WTC11 (cell line): ENCODE results near the gene SCNN1B. TPM values are rescaled to one million over a fixed set of nuclear protein-coding genes. Genes with fewer than 3 reads are reported as not detected.

Experiments
- ATAC-seq: fragments of 200-7000 bp; cut with Tn5 transposase; 2 replicates; pipeline ENCODE4 v1.10.0; 2021; ENCODE audit warnings: mild to moderate bottlenecking, moderate library complexity
- CTCF ChIA-PET: fragments of 300-600 bp; sonication (Branson Sonifier 250); formaldehyde crosslinking; loops from one replicate; lab custom pipeline; 2021; ENCODE audit warnings: antibody characterized with exemption; lab: Charles Lee
- POLR2A ChIA-PET: fragments of 350-600 bp; sonication (Branson Sonifier 250); formaldehyde crosslinking; loops from one replicate; lab custom pipeline; 2021; ENCODE audit warnings: antibody characterized with exemption; lab: Charles Lee
- DNase-seq: peaks from one replicate; pipeline ENCODE4 v3.0.0; 2021; ENCODE audit warnings: low spot score
- H3K27ac Mint-ChIP-seq: 2 replicates; pipeline ENCODE4 v1.8.0; 2021; ENCODE audit warnings: mixed read lengths
- H3K27me3 Mint-ChIP-seq: 2 replicates; pipeline ENCODE4 v1.8.0; 2021; ENCODE audit warnings: low read depth, mild to moderate bottlenecking, moderate library complexity, mixed read lengths
- H3K36me3 Mint-ChIP-seq: 2 replicates; pipeline ENCODE4 v1.8.0; 2021; ENCODE audit warnings: mixed read lengths
- H3K4me1 Mint-ChIP-seq: 2 replicates; pipeline ENCODE4 v1.8.0; 2022; ENCODE audit warnings: mixed read lengths
- H3K4me3 Mint-ChIP-seq: 2 replicates; pipeline ENCODE4 v1.8.0; 2021; ENCODE audit warnings: mild to moderate bottlenecking, moderate library complexity, mixed read lengths
- H3K9me3 Mint-ChIP-seq: 2 replicates; pipeline ENCODE4 v1.8.0; 2021; ENCODE audit warnings: mixed read lengths
- CREB1 ChIP-seq: sonication (generic); formaldehyde crosslinking; IDR thresholded peaks from 2 replicates; pipeline ENCODE4 v1.8.0; 2023; ENCODE audit warnings: mild to moderate bottlenecking, missing genetic modification reagents
- EMX1 ChIP-seq: fragments of 250-450 bp; sonication (Bioruptor Pico); IDR thresholded peaks from 2 replicates; pipeline ENCODE4 v1.8.0; 2021; ENCODE audit warnings: mild to moderate bottlenecking
- FOXK1 ChIP-seq: sonication (generic); formaldehyde crosslinking; IDR thresholded peaks from 2 replicates; pipeline ENCODE4 v1.8.0; 2022; ENCODE audit warnings: mild to moderate bottlenecking, moderate library complexity, missing genetic modification reagents
- FOXP1 ChIP-seq: sonication (generic); formaldehyde crosslinking; IDR thresholded peaks from 2 replicates; pipeline ENCODE4 v1.8.0; 2022; ENCODE audit warnings: missing genetic modification reagents, mild to moderate bottlenecking, moderate library complexity, borderline replicate concordance
- GTF2I ChIP-seq: fragments of 250-450 bp; sonication (Bioruptor Pico); conservative IDR thresholded peaks from 2 replicates; pipeline ENCODE4 v1.4.0; 2021; ENCODE audit warnings: mild to moderate bottlenecking
- JAZF1 ChIP-seq: fragments of 250-450 bp; sonication (Bioruptor Pico); IDR thresholded peaks from 2 replicates; pipeline ENCODE4 v1.9.0; 2021; ENCODE audit warnings: moderate library complexity, mild to moderate bottlenecking, inconsistent platforms
- NFYB ChIP-seq: sonication (generic); formaldehyde crosslinking; conservative IDR thresholded peaks from 2 replicates; pipeline ENCODE4 v1.8.0; 2022; ENCODE audit warnings: low read depth, missing genetic modification reagents
- PRRX2 ChIP-seq: fragments of 250-450 bp; sonication (Bioruptor Pico); IDR thresholded peaks from 2 replicates; pipeline ENCODE4 v1.8.0; 2021; ENCODE audit warnings: mild to moderate bottlenecking
- SMAD3 ChIP-seq: sonication (generic); formaldehyde crosslinking; IDR thresholded peaks from 2 replicates; pipeline ENCODE4 v1.8.0; 2022; ENCODE audit warnings: missing genetic modification reagents, mild to moderate bottlenecking, borderline replicate concordance
- ZNF121 ChIP-seq: sonication (generic); formaldehyde crosslinking; IDR thresholded peaks from 2 replicates; pipeline ENCODE4 v1.8.0; 2023; ENCODE audit warnings: missing genetic modification reagents
- total RNA-seq: library from RNA; stranded (reverse); gene quantifications from 3 replicates; pipeline ENCODE4 v1.2.3, GENCODE V29; 2021
- TF ChIP-seq, protein P1 (sequence below): sonication (generic); formaldehyde crosslinking; IDR thresholded peaks from 2 replicates; pipeline ENCODE4 v1.8.0; 2023; ENCODE audit warnings: mild to moderate bottlenecking, missing genetic modification reagents
- TF ChIP-seq, protein P2 (sequence below): sonication (generic); formaldehyde crosslinking; IDR thresholded peaks from 2 replicates; pipeline ENCODE4 v1.8.0; 2022; ENCODE audit warnings: mild to moderate bottlenecking, missing genetic modification reagents
- TF ChIP-seq, protein P3 (sequence below): fragments of 250-450 bp; sonication (Bioruptor Pico); IDR thresholded peaks from 2 replicates; pipeline ENCODE4 v2.1.2; 2022; ENCODE audit warnings: mild to moderate bottlenecking, moderate library complexity
- TF ChIP-seq, protein P4 (sequence below): sonication (generic); formaldehyde crosslinking; IDR thresholded peaks from 2 replicates; pipeline ENCODE4 v1.8.1; 2023; ENCODE audit warnings: mild to moderate bottlenecking, missing genetic modification reagents, moderate library complexity
- TF ChIP-seq, protein P5 (sequence below): sonication (generic); formaldehyde crosslinking; conservative IDR thresholded peaks from 2 replicates; pipeline ENCODE4 v1.8.1; 2022; ENCODE audit warnings: mild to moderate bottlenecking, missing genetic modification reagents
- TF ChIP-seq, protein P6 (sequence below): sonication (generic); formaldehyde crosslinking; IDR thresholded peaks from 2 replicates; pipeline ENCODE4 v1.8.0; 2022; ENCODE audit warnings: mild to moderate bottlenecking, missing genetic modification reagents
- TF ChIP-seq, protein P7 (sequence below): sonication (generic); formaldehyde crosslinking; IDR thresholded peaks from 2 replicates; pipeline ENCODE4 v1.8.1; 2022; ENCODE audit warnings: low read depth, missing genetic modification reagents, borderline replicate concordance
- TF ChIP-seq, protein P8 (sequence below): fragments of 250-450 bp; sonication (Bioruptor Pico); IDR thresholded peaks from 2 replicates; pipeline ENCODE4 v1.8.0; 2021; ENCODE audit warnings: mild to moderate bottlenecking

The SCNN1B gene
- total RNA-seq, 1 experiment from 2014 or later: 4.8 TPM

DNA sequence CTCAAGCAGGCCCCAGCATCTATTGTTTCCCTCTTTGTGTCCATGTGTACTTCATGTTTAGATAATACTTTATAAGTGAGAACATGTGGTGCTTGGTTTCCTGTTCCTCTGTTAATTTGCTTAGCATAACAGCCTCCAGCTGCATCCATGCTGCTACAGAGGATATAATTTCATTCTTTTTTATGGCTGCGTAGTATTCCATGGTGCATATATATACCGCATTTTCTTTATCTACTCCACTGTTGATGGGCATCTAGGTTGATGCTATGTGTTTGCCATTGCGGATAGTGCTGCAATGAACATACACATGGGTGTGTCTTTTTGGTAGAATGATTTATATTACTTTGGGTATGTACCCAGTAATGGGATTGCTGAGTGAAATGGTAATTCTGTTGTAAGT lies 31.4 kb upstream of the SCNN1B start:
- ATAC-seq: no peak
- Mint-ChIP-seq H3K4me3 (no peak overlapping the region), H3K27ac (no peak overlapping the region), H3K27me3 (peaks cover 5% of the 10 kb centered on the region), H3K9me3 (peaks cover 25% of the 10 kb centered on the region), H3K4me1 (peaks cover 5% of the 10 kb centered on the region), H3K36me3 (peaks cover 3% of the 10 kb centered on the region; the same call in 1 of the 2 replicates)
- TF ChIP-seq GTF2I (CRISPR knock-in tag) (0 out of 2 replicates have a peak, but pooled peaks have one; percentile 22), PRRX2 (CRISPR knock-in tag) (no peak)
- CTCF ChIA-PET: no interaction called here
- POLR2A ChIA-PET: no interaction called here
- no peak for DNase-seq

DNA sequence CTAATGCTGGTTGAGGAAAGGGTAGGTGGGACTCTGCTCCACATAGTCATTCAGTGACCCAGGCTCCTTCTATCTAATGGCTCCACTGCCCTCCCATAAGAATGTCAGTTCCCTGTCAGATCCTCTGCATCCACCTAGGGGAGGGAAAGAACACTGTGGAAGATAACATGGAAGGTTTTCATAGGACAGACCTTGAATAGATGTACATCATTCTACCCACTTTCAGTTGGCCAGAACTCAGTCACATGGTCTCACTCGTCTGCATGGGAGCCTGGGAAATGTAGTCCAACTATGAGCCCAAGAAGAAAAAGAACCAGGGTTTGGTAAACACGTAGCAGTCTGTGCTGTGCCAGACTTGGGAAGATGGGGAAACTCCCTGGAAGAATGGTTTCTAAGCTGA lies 27.1 kb upstream of the SCNN1B start:
- TF ChIP-seq CREB1 (CRISPR knock-in tag): no peak
- 0 out of 2 replicates have a peak, but pooled peaks have one; percentile 19 for TF ChIP-seq NFYB
- TF ChIP-seq, protein P1, sequence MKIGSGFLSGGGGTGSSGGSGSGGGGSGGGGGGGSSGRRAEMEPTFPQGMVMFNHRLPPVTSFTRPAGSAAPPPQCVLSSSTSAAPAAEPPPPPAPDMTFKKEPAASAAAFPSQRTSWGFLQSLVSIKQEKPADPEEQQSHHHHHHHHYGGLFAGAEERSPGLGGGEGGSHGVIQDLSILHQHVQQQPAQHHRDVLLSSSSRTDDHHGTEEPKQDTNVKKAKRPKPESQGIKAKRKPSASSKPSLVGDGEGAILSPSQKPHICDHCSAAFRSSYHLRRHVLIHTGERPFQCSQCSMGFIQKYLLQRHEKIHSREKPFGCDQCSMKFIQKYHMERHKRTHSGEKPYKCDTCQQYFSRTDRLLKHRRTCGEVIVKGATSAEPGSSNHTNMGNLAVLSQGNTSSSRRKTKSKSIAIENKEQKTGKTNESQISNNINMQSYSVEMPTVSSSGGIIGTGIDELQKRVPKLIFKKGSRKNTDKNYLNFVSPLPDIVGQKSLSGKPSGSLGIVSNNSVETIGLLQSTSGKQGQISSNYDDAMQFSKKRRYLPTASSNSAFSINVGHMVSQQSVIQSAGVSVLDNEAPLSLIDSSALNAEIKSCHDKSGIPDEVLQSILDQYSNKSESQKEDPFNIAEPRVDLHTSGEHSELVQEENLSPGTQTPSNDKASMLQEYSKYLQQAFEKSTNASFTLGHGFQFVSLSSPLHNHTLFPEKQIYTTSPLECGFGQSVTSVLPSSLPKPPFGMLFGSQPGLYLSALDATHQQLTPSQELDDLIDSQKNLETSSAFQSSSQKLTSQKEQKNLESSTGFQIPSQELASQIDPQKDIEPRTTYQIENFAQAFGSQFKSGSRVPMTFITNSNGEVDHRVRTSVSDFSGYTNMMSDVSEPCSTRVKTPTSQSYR (CRISPR knock-in tag): no peak
- TF ChIP-seq ZNF121: no peak
- TF ChIP-seq, protein P2, sequence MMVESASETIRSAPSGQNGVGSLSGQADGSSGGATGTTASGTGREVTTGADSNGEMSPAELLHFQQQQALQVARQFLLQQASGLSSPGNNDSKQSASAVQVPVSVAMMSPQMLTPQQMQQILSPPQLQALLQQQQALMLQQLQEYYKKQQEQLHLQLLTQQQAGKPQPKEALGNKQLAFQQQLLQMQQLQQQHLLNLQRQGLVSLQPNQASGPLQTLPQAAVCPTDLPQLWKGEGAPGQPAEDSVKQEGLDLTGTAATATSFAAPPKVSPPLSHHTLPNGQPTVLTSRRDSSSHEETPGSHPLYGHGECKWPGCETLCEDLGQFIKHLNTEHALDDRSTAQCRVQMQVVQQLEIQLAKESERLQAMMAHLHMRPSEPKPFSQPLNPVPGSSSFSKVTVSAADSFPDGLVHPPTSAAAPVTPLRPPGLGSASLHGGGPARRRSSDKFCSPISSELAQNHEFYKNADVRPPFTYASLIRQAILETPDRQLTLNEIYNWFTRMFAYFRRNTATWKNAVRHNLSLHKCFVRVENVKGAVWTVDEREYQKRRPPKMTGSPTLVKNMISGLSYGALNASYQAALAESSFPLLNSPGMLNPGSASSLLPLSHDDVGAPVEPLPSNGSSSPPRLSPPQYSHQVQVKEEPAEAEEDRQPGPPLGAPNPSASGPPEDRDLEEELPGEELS (CRISPR knock-in tag): no peak
- TF ChIP-seq FOXP1: no peak
- TF ChIP-seq, protein P3, sequence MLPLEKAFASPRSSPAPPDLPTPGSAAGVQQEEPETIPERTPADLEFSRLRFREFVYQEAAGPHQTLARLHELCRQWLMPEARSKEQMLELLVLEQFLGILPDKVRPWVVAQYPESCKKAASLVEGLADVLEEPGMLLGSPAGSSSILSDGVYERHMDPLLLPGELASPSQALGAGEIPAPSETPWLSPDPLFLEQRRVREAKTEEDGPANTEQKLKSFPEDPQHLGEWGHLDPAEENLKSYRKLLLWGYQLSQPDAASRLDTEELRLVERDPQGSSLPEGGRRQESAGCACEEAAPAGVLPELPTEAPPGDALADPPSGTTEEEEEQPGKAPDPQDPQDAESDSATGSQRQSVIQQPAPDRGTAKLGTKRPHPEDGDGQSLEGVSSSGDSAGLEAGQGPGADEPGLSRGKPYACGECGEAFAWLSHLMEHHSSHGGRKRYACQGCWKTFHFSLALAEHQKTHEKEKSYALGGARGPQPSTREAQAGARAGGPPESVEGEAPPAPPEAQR: no peak
- TF ChIP-seq, protein P4, sequence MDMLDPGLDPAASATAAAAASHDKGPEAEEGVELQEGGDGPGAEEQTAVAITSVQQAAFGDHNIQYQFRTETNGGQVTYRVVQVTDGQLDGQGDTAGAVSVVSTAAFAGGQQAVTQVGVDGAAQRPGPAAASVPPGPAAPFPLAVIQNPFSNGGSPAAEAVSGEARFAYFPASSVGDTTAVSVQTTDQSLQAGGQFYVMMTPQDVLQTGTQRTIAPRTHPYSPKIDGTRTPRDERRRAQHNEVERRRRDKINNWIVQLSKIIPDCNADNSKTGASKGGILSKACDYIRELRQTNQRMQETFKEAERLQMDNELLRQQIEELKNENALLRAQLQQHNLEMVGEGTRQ (CRISPR knock-in tag): peak; percentile 93
- TF ChIP-seq, protein P5, sequence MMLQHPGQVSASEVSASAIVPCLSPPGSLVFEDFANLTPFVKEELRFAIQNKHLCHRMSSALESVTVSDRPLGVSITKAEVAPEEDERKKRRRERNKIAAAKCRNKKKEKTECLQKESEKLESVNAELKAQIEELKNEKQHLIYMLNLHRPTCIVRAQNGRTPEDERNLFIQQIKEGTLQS (CRISPR knock-in tag): no peak
- no peak for TF ChIP-seq EMX1 (CRISPR knock-in tag)
- TF ChIP-seq, protein P6, sequence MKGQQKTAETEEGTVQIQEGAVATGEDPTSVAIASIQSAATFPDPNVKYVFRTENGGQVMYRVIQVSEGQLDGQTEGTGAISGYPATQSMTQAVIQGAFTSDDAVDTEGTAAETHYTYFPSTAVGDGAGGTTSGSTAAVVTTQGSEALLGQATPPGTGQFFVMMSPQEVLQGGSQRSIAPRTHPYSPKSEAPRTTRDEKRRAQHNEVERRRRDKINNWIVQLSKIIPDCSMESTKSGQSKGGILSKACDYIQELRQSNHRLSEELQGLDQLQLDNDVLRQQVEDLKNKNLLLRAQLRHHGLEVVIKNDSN (CRISPR knock-in tag): peak; percentile 91
- TF ChIP-seq SMAD3 (CRISPR knock-in tag): no peak
- no peak for TF ChIP-seq FOXK1 (CRISPR knock-in tag)
- TF ChIP-seq JAZF1 (CRISPR knock-in tag): no peak
- TF ChIP-seq, protein P7, sequence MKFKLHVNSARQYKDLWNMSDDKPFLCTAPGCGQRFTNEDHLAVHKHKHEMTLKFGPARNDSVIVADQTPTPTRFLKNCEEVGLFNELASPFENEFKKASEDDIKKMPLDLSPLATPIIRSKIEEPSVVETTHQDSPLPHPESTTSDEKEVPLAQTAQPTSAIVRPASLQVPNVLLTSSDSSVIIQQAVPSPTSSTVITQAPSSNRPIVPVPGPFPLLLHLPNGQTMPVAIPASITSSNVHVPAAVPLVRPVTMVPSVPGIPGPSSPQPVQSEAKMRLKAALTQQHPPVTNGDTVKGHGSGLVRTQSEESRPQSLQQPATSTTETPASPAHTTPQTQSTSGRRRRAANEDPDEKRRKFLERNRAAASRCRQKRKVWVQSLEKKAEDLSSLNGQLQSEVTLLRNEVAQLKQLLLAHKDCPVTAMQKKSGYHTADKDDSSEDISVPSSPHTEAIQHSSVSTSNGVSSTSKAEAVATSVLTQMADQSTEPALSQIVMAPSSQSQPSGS (CRISPR knock-in tag): no peak
- TF ChIP-seq, protein P8, sequence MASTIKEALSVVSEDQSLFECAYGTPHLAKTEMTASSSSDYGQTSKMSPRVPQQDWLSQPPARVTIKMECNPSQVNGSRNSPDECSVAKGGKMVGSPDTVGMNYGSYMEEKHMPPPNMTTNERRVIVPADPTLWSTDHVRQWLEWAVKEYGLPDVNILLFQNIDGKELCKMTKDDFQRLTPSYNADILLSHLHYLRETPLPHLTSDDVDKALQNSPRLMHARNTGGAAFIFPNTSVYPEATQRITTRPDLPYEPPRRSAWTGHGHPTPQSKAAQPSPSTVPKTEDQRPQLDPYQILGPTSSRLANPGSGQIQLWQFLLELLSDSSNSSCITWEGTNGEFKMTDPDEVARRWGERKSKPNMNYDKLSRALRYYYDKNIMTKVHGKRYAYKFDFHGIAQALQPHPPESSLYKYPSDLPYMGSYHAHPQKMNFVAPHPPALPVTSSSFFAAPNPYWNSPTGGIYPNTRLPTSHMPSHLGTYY (CRISPR knock-in tag): no peak
- ChIA-PET POLR2A (no interaction called here), CTCF (no interaction called here)
- H3K27ac Mint-ChIP-seq: no peak overlapping the region
- no peak for DNase-seq
- H3K27me3 Mint-ChIP-seq: peaks cover 5% of the 10 kb centered on the region
- ATAC-seq: peak; percentile 80
- peaks cover 25% of the 10 kb centered on the region for H3K4me1 Mint-ChIP-seq
- no peak overlapping the region for H3K4me3 Mint-ChIP-seq
- peaks cover 19% of the 10 kb centered on the region for H3K9me3 Mint-ChIP-seq
- H3K36me3 Mint-ChIP-seq: peaks cover 3% of the 10 kb centered on the region; the same call in 1 of the 2 replicates
